A673 (cell line): ENCODE measurements around the gene ZNF777. TPM values are rescaled to one million over a fixed set of nuclear protein-coding genes. Genes with fewer than 3 reads are reported as not detected.
A peak's percentile ranks its signal among the peaks of the same experiment; 100 is the strongest.

Experiments used
- BruUV-seq: library from RNA; stranded (reverse); fragments of 400-500 nt; replicated peaks from 2 replicates; lab custom pipeline; 2021; lab: Mats Ljungman, UMichigan
- CTCF ChIA-PET: fragments of 300-600 bp; sonication (Branson Sonifier 250); formaldehyde crosslinking; loops from one replicate; lab custom pipeline; 2022; ENCODE audit warnings: antibody characterized with exemption; lab: Charles Lee
- POLR2A ChIA-PET: fragments of 300-600 bp; sonication (Branson Sonifier 250); formaldehyde crosslinking; loops from one replicate; lab custom pipeline; 2022; ENCODE audit warnings: antibody characterized with exemption; ENCODE audit not compliant: low non-redundant PET; lab: Charles Lee
- DNase-seq: peaks from one replicate; pipeline ENCODE4 v3.0.0-alpha.2; 2015; ENCODE audit warnings: low spot score
- H3K27ac ChIP-seq: fragments of 200-600 bp; sonication (generic); 2 replicates; pipeline ENCODE4 v1.5.1; 2016; ENCODE audit warnings: mixed run types, low read depth, mild to moderate bottlenecking, mixed read lengths, antibody characterized with exemption, low read length; ENCODE audit not compliant: poor library complexity, severe bottlenecking
- H3K27me3 ChIP-seq: fragments of 200-600 bp; sonication (generic); replicated peaks from 2 replicates; pipeline ENCODE4 v1.6.1; 2017; ENCODE audit warnings: mixed run types, low read depth, mild to moderate bottlenecking, mixed read lengths, antibody characterized with exemption, low read length; ENCODE audit not compliant: insufficient read depth, poor library complexity
- H3K36me3 ChIP-seq: fragments of 200-600 bp; sonication (generic); 2 replicates; pipeline ENCODE4 v1.6.1; 2016; ENCODE audit warnings: mixed run types, mild to moderate bottlenecking, mixed read lengths, antibody characterized with exemption, low read length; ENCODE audit not compliant: insufficient read depth, poor library complexity, severe bottlenecking
- H3K4me1 ChIP-seq: fragments of 200-600 bp; sonication (generic); 2 replicates; pipeline ENCODE4 v1.6.1; 2017; ENCODE audit warnings: mixed run types, mild to moderate bottlenecking, mixed read lengths, antibody characterized with exemption, low read length; ENCODE audit not compliant: insufficient read depth, poor library complexity, severe bottlenecking
- H3K4me3 ChIP-seq: fragments of 200-600 bp; sonication (generic); 2 replicates; pipeline ENCODE4 v1.5.1; 2016; ENCODE audit warnings: low read depth, mixed run types, mild to moderate bottlenecking, mixed read lengths, low read length; ENCODE audit not compliant: poor library complexity, severe bottlenecking
- H3K9me3 ChIP-seq: fragments of 200-600 bp; sonication (generic); 2 replicates; pipeline ENCODE4 v1.6.1; 2016; ENCODE audit warnings: mixed run types, low read depth, mild to moderate bottlenecking, mixed read lengths, antibody characterized with exemption, low read length; ENCODE audit not compliant: poor library complexity, severe bottlenecking
- EZH2 ChIP-seq: fragments of 200-600 bp; sonication (generic); IDR thresholded peaks from 2 replicates; pipeline ENCODE4 v1.6.1; 2017; ENCODE audit warnings: borderline replicate concordance, low read depth, mild to moderate bottlenecking, mixed read lengths, antibody characterized with exemption, low read length; ENCODE audit not compliant: poor library complexity, severe bottlenecking
- intact Hi-C: fragments of 100-400 bp; cut with micrococcal nuclease; formaldehyde crosslinking; loops from one replicate; pipeline ENCODE4 v1.10.0; 2022; ENCODE audit not compliant: unreplicated experiment
- total RNA-seq: library from RNA; stranded (reverse); gene quantifications from 2 replicates; pipeline ENCODE4 v1.2.3, GENCODE V29; 2021
- TF ChIP-seq, protein P1 (sequence below): fragments of 300-800, 200-600 bp; sonication (generic); conservative IDR thresholded peaks from 2 replicates; pipeline ENCODE4 v1.5.1; 2017; ENCODE audit warnings: low read depth, mild to moderate bottlenecking, antibody characterized with exemption, low read length, moderate library complexity, mixed read lengths

The ZNF777 gene
- total RNA-seq, 1 experiment from 2014 or later, result 19.3 TPM

DNA sequence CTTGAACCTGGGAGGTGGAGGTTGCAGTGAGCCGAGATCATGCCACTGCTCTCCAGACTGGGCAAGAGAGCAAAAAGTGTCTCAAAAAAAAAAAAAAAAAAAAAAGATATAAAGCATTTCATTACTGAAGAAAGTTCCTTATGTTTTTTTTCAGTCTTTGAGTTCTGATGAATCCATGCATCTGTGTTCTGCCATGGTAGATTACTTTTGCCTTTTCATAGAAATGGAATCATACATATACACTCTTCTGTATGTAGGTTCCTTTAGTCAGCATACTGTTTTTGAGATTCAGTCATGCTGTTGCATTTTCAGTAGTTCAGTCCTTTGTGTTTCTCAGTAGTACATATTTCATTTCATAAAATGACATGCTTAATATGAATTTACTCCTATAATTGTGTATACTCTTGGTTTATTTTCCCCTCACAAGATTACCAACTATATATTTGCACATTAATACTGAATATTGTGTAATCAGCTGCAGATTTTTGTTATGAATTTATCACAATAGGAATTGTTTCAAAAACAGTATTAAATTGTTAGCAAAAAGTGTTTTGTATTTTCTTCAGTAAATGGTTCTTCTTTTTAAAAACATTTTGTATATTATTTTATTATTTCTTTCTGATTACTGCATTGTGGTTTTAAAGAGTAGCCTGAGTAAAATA, 2.8 kb upstream of the ZNF777 start:
- Histone ChIP-seq H3K27ac (no peak overlapping the region), H3K4me1 (peaks cover 8% of the 10 kb centered on the region), H3K36me3 (no peaks in the 10 kb centered on the region), H3K27me3 (no peaks in the 10 kb centered on the region), H3K4me3 (no peak overlapping the region), H3K9me3 (peaks cover 6% of the 10 kb centered on the region)
- ChIA-PET POLR2A (interaction anchor here (0.6 kb wide), 1 partner anchor 111 kb away, joined by 20 read pairs; no protein-coding TSS in a partner anchor), CTCF (no interaction called here)
- no peak for DNase-seq
- no peak for TF ChIP-seq EZH2
- TF ChIP-seq, protein P1, sequence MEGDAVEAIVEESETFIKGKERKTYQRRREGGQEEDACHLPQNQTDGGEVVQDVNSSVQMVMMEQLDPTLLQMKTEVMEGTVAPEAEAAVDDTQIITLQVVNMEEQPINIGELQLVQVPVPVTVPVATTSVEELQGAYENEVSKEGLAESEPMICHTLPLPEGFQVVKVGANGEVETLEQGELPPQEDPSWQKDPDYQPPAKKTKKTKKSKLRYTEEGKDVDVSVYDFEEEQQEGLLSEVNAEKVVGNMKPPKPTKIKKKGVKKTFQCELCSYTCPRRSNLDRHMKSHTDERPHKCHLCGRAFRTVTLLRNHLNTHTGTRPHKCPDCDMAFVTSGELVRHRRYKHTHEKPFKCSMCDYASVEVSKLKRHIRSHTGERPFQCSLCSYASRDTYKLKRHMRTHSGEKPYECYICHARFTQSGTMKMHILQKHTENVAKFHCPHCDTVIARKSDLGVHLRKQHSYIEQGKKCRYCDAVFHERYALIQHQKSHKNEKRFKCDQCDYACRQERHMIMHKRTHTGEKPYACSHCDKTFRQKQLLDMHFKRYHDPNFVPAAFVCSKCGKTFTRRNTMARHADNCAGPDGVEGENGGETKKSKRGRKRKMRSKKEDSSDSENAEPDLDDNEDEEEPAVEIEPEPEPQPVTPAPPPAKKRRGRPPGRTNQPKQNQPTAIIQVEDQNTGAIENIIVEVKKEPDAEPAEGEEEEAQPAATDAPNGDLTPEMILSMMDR, result no peak
- BruUV-seq, result no TSS peak
- intact Hi-C loops, result no loop called here

DNA sequence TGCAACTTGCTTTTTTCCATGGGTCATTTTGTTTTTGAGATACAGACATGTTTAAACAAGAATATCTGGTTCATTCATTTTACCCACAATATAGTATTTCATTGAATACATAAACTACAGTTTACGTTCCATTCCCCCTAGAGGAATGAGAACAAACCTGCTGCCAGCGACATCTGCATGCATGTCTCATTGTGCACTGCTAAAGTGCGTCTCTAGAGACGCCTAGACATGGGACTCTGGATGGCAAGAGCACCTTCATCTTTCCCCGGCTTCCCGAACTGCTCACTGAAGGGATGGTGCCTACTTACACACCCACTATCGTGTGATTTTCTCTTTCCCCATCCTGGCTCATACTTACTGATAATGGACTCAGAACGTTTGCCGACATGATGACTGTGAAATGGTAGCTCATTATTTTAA, 1.2 kb upstream of the ZNF777 start:
- Histone ChIP-seq H3K36me3 (no peaks in the 10 kb centered on the region), H3K9me3 (peaks cover 6% of the 10 kb centered on the region), H3K27ac (no peak overlapping the region), H3K4me1 (peaks cover 19% of the 10 kb centered on the region), H3K27me3 (no peaks in the 10 kb centered on the region), H3K4me3 (no peak overlapping the region)
- ChIA-PET CTCF (no interaction called here), POLR2A (no interaction called here)
- intact Hi-C loops, result no loop called here
- no peak for DNase-seq
- BruUV-seq, result no TSS peak
- TF ChIP-seq, protein P1, result no peak
- TF ChIP-seq EZH2, result no peak

DNA sequence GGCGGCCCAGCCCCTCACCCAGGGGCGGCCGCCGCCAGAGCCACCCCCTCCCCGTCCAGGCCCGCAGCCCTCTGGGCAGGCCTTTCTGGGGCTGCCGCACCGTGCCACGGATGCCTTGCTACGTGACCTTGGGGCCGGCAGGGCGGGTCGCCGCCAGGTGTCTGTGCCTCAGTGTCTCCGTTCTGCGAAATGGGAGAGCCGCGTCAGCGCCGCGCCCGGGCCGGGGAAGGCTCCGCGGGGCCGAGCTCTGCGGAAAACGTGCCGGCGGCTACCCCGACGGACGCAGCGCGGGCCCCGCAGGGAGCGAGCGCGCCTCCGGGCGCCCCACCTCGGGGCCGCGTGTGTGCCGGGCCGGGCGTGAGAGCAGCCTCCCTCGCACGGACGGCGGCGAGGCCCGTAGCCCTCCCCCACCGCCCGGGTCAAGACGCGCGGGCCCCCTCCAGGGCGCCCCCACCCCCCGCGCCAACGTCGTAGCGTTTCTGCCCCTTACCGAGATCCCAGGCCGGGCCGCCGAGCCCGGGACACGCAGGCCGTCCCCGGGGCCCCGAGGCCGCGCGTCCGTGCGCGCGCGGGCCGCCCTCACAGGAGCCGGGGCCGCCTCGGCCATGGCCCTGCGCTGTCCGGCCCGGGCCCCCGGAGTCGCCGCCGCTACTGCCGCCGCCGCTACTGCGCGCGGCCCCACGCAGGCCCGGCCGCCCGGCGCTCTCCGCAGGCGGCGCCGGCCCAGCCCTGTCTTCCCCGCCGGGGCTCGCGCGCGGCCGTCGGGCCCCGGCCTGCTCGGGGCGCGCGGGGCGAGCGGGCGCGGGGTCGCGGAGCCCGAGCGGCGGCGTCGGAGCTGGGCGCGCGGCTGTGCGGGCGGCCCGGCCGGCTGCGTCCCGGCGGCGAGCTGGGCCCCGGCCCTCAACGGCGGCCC, 1.1 kb downstream of the ZNF777 start:
- no peaks in the 10 kb centered on the region for H3K27me3 ChIP-seq
- peak; percentile 37 for DNase-seq
- peak overlapping the region; percentile 74 for H3K4me3 ChIP-seq
- ChIA-PET POLR2A (no interaction called here), CTCF (interaction anchor here (1.3 kb wide), 1 partner anchor 198 kb away, joined by 4 read pairs; the partner anchor contains the start of gene ZNF783)
- H3K27ac ChIP-seq, result peak overlapping the region; percentile 57
- peaks cover 7% of the 10 kb centered on the region for H3K36me3 ChIP-seq
- intact Hi-C loops, result no loop called here
- no peaks in the 10 kb centered on the region for H3K9me3 ChIP-seq
- peaks cover 19% of the 10 kb centered on the region for H3K4me1 ChIP-seq
- BruUV-seq, result no TSS peak
- TF ChIP-seq, protein P1, result no peak
- no peak for TF ChIP-seq EZH2
